ENCODE results near the gene MRPL32. TPM values are rescaled to one million over a fixed set of nuclear protein-coding genes. Genes with fewer than 3 reads are reported as not detected.

MRPL32 gene
- total RNA-seq, 1 donor from 2014 or later, result 52.6 TPM

- no peaks in the 10 kb centered on the region for H3K4me1 Mint-ChIP-seq
- no peaks in the 10 kb centered on the region for H3K36me3 Mint-ChIP-seq (ENCODE audit: low read depth)
- H3K27ac Mint-ChIP-seq (ENCODE audit: unreplicated experiment), result no peak overlapping the region
- no peak for TF ChIP-seq CTCF (conservative IDR thresholded peaks at IDR 0.05)
- H3K27me3 Mint-ChIP-seq (ENCODE audit: low read depth), result peaks cover 6% of the 10 kb centered on the region
- no peak for DNase-seq (ENCODE audit: low read depth, low spot score)
- no peak overlapping the region for H3K4me3 Mint-ChIP-seq
- H3K9me3 Mint-ChIP-seq, result peaks cover 5% of the 10 kb centered on the region
These were observed 35.2 kb downstream of the MRPL32 start for GRCh38 chr7:42967391-42967790.

- Mint-ChIP-seq H3K9me3 (peaks cover 8% of the 10 kb centered on the region), H3K4me1 (no peaks in the 10 kb centered on the region), H3K4me3 (no peak overlapping the region), H3K27me3 (ENCODE audit: low read depth) (no peaks in the 10 kb centered on the region), H3K36me3 (ENCODE audit: low read depth) (no peaks in the 10 kb centered on the region), H3K27ac (ENCODE audit: unreplicated experiment) (no peak overlapping the region)
- DNase-seq (ENCODE audit: low read depth, low spot score), result no peak
- no peak for TF ChIP-seq CTCF (conservative IDR thresholded peaks at IDR 0.05)
These were observed 40.7 kb downstream of the MRPL32 start for GRCh38 chr7:42972699-42973500.

GRCh38 chr7:42976371-42976770, 44.2 kb downstream of the MRPL32 start:
- Mint-ChIP-seq H3K27ac (ENCODE audit: unreplicated experiment) (no peak overlapping the region), H3K9me3 (peaks cover 4% of the 10 kb centered on the region), H3K36me3 (ENCODE audit: low read depth) (no peaks in the 10 kb centered on the region), H3K27me3 (ENCODE audit: low read depth) (no peaks in the 10 kb centered on the region), H3K4me1 (peaks cover under 1% of the 10 kb centered on the region), H3K4me3 (no peak overlapping the region)
- DNase-seq (ENCODE audit: low read depth, low spot score), result no peak
- no peak for TF ChIP-seq CTCF (conservative IDR thresholded peaks at IDR 0.05)

- Mint-ChIP-seq H3K4me3 (no peak overlapping the region), H3K36me3 (ENCODE audit: low read depth) (no peaks in the 10 kb centered on the region), H3K4me1 (peaks cover 5% of the 10 kb centered on the region), H3K9me3 (peaks cover under 1% of the 10 kb centered on the region), H3K27me3 (ENCODE audit: low read depth) (no peaks in the 10 kb centered on the region), H3K27ac (ENCODE audit: unreplicated experiment) (no peak overlapping the region)
- DNase-seq (ENCODE audit: low read depth, low spot score), result no peak
- no peak for TF ChIP-seq CTCF (conservative IDR thresholded peaks at IDR 0.05)
These were observed 46.3 kb downstream of the MRPL32 start for GRCh38 chr7:42978496-42978895.

GRCh38 chr7:42980084-42980483, 47.9 kb downstream of the MRPL32 start:
- no peaks in the 10 kb centered on the region for H3K27me3 Mint-ChIP-seq (ENCODE audit: low read depth)
- DNase-seq (ENCODE audit: low read depth, low spot score), result no peak
- TF ChIP-seq CTCF (conservative IDR thresholded peaks at IDR 0.05), result no peak
- H3K9me3 Mint-ChIP-seq, result peaks cover 10% of the 10 kb centered on the region
- H3K4me1 Mint-ChIP-seq, result peaks cover 5% of the 10 kb centered on the region
- H3K4me3 Mint-ChIP-seq, result no peak overlapping the region
- no peak overlapping the region for H3K27ac Mint-ChIP-seq (ENCODE audit: unreplicated experiment)
- H3K36me3 Mint-ChIP-seq (ENCODE audit: low read depth), result peaks cover 4% of the 10 kb centered on the region
